Measurements from ENCODE around the gene SCP2. TPM values are rescaled to one million over a fixed set of nuclear protein-coding genes. Genes with fewer than 3 reads are reported as not detected.

SCP2 gene
- total RNA-seq, 1 experiment from 2014 or later, result 125 TPM

Other genes starting within 250 kb of the SCP2 start
- 13.2 and 15.8 TPM in 2 replicates for gene COA7, start 228.9 kb upstream of the SCP2 start, total RNA-seq (2014; rRNA removed)
- 33.1 and 36.6 TPM in 2 replicates for gene ZYG11B, start 200.8 kb upstream of the SCP2 start, total RNA-seq (2014; rRNA removed)
- gene ZYG11A, start 84.5 kb upstream of the SCP2 start, total RNA-seq (2014; rRNA removed), result 0.13 and 0.17 TPM in 2 replicates
- gene ECHDC2, start 5.5 kb upstream of the SCP2 start, total RNA-seq (2014; rRNA removed), result 0.06 and 0.38 TPM in 2 replicates
- gene PODN, start 134.9 kb downstream of the SCP2 start, total RNA-seq (2014; rRNA removed), result not detected in 2 replicates
- not detected in 2 replicates for gene SLC1A7, start 215.4 kb downstream of the SCP2 start, total RNA-seq (2014; rRNA removed)

Data from LHCN-M2 (cell line).